ENCODE results near the gene DNAJA1.

The DNAJA1 gene

DNA sequence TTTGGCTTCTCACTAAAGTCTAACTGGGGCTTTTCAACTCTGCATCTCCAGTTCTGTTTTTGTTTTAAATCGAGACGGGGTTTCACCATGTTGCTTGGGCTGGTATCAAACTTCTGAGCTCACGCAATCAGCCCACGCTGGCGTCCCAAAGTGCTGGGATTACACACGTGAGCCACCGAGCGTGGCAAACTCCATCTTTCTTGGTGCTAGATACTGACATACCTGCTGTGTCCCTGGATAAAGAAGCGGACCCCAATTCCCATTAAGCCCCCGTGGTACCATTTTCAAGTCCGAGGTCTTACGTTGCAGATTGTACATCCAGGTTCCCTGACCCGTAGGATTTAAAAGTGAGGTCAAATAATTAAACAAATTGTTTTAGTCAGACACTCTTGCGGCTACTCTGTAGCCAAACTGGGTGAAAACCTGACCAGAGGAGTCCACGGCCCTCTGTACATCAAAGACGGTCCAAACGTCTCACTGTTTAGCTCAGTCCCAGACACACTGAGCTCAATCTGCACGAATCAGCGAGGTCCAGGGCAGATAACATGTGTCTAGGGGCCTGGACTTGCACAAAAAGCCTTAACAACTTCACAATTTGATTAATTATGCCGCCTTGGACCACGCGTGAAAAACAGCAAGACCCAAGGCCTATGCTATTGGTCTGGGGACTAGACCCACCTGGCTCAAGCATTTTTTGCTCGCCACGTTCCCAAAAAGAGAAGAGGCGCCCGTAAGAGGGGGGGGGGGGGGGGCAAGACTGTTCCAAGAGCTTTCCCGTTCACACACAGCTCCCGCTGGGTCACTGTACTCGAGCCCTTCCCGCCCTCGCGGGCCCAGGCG, 727 bp upstream of the DNAJA1 start:
- DNase-seq (ENCODE audit: low read depth, low spot score) = no peak

DNA sequence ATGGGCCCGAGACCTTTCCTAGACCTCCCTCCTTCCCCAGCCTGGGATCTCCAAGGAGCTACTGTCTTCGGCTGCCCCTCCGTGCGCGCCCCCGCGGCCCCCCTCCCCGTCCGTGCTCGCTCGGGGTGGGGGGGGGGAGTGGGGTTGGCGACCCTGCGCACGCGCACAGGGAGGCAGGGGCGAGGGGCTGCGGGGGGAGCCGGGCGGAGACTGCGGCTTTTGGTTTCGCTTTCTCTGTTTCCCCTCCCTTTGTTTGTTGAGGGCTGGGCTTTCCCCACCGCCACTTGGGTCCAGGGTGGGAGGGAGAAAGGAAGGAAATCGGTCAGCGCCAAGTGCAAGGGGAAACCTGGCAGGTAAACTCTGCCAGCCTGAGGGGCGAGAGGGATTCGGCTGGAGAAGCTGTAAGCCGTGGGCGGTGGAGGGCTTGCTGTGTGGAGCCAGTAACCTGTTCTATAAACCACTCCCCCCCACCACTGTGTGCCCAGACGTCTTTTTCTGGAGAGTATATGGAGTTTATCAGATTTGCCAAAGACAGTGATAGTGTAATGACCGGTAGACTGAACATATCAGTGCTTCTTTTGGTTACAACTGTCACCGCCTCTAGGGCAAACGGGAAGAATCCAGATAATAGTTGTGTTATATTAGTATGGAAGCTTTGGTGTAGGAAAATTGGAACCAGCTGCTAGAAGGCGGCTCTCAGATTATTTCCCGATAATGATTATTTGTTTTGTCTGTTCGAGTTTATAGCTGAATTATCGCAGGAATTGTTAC, 684 bp downstream of the DNAJA1 start:
- peak; percentile 74 for DNase-seq (ENCODE audit: low read depth, low spot score)
- peak overlapping the region; percentile 78 for H3K4me3 ChIP-seq (ENCODE audit: low read length)

More for the DNA sequence above, 727 bp upstream of the DNAJA1 start:
- peak overlapping the region; percentile 78 for H3K4me3 ChIP-seq (ENCODE audit: low read length)

DNA sequence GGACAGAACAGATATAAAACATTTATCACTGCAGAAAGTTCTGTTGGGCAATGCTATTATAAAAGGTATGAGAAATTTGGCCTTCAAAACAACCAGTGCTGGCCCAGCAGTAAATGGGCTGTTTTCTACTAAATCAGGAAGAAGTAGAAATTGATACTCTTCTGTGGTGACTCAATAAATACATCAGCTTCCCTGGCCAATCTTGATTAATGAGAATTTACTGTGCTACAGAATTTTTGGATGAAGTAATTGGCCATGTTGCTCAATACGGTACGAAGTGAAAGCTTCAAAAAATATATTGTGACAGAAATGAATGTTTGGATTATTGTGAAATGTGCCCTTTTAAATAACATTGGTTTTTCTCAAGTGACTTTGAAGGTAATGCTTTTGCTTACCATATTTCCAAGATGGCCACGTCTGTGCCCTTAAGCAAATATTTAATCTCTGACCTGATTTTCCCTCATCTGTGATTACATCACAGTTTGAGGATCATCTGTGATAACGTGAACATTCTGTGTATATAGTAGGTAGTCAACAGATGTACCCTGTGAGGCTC, 4.2 kb downstream of the DNAJA1 start:
- DNase-seq (ENCODE audit: low read depth, low spot score) = no peak
- no peak overlapping the region for H3K4me3 ChIP-seq (ENCODE audit: low read length)

DNA sequence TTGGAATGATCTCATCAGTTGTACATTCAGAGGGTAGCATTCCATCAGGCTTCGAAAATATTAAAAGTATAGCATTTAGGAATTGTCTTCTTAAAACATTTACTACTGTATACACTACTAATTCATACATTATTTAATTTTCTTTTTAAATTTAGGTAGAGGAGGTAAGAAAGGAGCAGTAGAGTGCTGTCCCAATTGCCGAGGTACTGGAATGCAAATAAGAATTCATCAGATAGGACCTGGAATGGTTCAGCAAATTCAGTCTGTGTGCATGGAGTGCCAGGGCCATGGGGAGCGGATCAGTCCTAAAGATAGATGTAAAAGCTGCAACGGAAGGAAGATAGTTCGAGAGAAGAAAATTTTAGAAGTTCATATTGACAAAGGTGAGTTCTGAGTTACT, 5.2 kb downstream of the DNAJA1 start:
- DNase-seq (ENCODE audit: low read depth, low spot score) = no peak
- no peak overlapping the region for H3K4me3 ChIP-seq (ENCODE audit: low read length)

DNA sequence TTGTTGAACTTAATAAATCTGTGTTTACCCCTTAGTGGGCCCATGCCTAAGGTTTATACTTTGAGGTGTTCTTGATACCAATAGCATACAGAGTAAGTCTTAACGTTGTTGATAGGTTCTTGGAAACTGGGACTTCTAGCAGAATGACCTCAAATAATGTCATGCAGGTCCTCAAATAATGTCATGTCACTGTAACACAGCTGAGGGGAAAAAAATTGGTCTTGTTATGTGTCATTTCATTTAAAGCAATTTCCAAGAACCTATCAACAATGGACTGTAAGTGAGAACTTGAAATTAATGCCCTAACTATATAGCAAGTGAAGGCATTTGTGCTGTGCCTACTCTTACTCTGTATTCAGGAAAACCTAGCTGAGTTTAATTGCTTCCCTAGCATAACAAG, 7.2 kb downstream of the DNAJA1 start:
- no peak for DNase-seq (ENCODE audit: low read depth, low spot score)
- H3K4me3 ChIP-seq (ENCODE audit: low read length) = no peak overlapping the region

DNA sequence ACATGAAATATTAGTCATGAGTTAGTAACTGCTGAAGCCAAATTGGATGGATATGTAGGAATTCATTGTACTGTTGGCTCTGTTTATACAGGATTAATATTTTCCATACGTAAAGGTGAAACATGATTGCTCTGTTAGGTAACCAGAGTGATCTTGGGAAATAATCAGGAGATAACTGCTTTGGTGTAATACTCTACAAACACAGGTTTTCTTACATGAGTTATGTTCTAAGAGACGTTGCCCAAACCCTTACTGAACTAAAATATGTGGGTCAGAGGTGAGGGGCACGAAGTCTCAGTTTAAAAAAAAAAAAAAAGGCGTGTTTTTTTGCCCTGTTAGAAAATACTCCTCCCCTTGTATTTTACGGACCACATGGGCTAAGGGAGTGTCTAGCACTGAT, 7.8 kb downstream of the DNAJA1 start:
- DNase-seq (ENCODE audit: low read depth, low spot score) = no peak
- H3K4me3 ChIP-seq (ENCODE audit: low read length) = no peak overlapping the region

DNA sequence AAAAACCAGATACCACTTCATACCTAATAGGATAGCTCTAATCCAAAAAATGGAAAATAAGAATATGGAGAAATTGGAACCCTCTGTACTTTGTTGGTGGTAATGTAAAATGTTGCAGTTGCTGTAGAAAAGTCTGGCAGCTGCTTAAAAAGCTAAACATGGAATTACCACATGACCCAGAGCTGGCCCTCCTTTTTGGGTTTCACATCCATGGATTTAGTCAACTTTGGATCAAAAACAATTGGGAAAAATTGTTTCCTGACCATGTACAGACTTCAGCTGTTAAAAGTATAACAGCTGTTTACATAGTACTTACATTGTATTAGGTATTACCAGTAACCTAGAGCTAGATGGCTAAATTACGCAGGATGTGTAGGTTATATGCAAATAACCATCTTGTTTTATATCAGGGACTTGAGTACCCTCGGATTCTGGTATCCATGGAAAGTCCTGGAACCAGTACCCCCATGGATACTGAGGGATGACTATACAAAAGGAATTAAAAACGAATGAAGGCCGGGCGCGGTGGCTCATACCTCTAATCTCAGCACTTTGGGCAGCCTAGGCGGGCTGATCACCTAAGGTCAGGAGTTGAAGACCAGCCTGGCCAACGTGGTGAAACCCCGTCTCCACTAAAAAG, 15.8 kb downstream of the DNAJA1 start:
- no peak overlapping the region for H3K4me3 ChIP-seq (ENCODE audit: low read length)
- DNase-seq (ENCODE audit: low read depth, low spot score) = no peak

DNA sequence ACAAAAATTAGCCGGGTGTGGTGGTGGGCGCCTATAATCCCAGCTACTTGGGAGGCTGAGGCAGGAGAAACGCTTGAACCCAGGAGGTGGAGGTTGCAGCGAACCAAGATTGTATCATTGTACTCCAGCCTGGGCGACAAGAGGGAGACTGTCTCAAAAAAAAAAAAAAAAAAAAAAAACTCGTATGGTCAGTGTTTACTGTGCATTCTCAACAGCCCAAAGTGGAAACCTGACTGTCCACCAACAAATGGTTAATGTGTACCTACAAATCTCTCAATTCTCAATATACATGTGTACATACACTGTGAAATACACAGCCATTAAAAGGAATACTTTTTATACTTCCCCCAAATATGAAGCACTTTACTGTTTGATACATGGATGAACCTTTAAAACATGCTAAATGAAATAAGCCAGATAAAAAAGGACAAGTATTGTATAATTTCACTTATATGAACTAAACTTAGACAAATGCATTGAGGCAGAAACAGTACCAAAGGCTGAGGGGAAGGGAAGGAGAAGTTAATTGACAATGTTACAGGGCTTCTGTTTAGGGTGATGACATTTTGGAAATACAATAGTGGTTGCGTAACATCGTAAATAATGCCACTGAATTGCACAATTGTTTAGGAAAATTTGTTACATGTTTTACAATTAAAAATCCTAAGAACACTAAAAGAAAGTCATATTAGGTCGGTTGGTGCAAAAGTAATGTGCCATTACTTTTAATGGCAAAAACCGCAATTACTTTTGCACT, 16.5 kb downstream of the DNAJA1 start:
- no peak for DNase-seq (ENCODE audit: low read depth, low spot score)
- H3K4me3 ChIP-seq (ENCODE audit: low read length) = no peak overlapping the region

DNA sequence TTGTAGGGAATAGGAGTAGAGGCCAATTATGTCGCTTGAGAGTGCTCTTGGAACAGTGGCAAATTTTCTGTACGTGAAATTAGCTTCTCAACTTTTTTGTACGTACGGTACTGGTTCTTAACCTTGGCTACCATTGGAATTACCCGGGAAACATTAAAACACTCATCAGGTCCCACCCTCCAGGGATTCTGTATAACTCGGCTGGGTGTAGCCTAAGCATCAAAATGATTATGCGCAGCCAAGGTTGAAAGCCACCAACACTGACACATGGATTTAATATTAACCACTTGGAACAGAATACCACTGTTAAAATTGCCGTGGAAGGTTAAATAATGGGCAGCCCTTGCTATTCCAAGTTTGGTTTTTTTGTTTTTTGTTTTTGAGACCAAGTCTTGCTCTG, 17.4 kb downstream of the DNAJA1 start:
- DNase-seq (ENCODE audit: low read depth, low spot score) = no peak
- no peak overlapping the region for H3K4me3 ChIP-seq (ENCODE audit: low read length)

DNA sequence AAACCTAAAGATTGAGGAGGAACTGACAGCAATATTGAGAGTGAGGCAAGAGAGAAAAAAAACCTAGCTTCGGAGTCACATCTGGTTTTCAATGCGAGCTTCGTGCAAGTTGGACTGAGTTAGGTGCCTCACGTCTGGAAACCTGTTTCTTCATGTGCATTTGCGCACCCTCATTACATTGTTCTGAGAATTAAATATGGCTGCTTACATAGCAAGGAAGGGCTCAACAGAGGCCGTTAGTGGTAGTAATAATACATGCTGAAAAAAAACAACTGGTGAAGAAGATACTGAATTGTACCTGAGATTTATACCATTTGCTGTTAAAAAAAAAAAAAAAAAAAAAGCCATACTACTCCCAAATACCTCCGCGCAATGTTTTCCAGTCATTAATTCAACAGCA, 18.6 kb downstream of the DNAJA1 start:
- no peak for DNase-seq (ENCODE audit: low read depth, low spot score)
- H3K4me3 ChIP-seq (ENCODE audit: low read length) = no peak overlapping the region

DNA sequence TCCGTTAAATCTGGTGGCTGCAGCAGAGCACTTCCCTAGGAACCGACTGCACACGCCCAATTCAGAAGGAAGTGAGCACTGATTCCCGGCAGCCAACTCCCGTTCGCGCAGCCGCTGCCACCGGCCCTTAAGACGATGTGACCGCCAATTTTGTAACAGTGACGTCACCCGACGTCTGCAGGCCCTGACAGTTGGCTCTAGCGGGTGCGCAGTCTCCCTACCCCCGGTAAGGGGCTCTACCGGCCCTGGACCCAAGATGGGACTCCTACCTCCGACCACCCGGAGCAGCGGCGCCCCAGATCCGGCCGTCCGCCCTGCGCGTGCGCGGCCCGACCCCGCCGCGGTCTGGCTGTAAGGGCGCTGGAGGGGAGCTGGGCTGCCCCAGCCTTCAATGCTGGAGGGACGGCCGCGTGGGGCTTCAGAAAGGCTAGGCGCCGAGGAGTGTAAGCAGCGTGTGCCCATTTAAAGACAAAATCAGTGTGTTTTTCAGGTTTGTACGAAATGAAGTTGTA, 19.1 kb downstream of the DNAJA1 start:
- no peak overlapping the region for H3K4me3 ChIP-seq (ENCODE audit: low read length)

DNA sequence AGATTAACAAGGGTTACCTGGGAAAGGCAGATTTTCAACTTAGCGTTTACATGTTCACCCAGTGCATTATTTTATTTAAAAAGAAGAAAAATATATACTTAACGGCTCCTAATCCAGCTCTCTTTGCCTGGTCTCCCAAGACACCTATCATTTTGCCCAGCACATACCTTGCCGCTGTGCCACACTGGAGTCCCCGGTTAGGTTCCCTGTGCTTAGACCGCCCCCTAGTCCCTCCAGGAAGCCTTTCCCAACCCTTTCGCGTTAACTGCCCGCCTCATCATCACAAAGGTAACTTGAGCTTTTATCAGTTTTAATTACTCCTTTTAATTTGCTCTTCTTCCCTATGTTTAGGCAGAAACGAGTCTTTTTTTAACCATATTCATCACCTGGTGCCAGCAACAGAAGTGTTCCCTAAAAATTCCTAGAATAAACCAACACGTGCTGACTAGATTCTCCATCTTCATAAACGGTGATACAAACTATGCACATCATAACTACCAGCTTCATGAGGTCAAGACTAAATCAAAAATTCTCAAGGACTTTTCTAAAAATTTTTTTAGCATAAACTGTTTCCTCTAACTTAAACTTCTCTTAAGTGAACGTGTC, 19.7 kb downstream of the DNAJA1 start:
- DNase-seq (ENCODE audit: low read depth, low spot score) = no peak

More for the DNA sequence above, 19.1 kb downstream of the DNAJA1 start:
- no peak for DNase-seq (ENCODE audit: low read depth, low spot score)

DNA sequence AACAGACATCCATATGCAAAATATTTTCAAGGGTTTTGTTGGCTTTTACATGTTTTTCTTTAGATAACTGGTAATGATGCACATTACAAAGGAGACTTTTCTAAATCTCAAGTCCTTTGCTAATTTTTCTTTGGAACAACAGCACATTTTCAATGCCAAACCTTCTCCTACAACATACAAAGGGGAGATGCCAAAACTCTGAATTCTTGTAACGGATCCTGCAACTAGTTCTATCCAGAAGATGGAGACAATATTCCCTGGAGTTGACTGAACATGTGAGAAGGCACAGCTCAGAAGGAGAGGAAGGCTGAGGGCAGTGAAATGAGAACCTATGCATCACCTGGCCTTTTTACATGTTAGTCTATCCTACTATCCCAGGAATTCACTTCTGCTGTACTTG, 21.0 kb downstream of the DNAJA1 start:
- H3K4me3 ChIP-seq (ENCODE audit: low read length) = no peak overlapping the region
- no peak for DNase-seq (ENCODE audit: low read depth, low spot score)

More for the DNA sequence above, 19.7 kb downstream of the DNAJA1 start:
- no peak overlapping the region for H3K4me3 ChIP-seq (ENCODE audit: low read length)

DNA sequence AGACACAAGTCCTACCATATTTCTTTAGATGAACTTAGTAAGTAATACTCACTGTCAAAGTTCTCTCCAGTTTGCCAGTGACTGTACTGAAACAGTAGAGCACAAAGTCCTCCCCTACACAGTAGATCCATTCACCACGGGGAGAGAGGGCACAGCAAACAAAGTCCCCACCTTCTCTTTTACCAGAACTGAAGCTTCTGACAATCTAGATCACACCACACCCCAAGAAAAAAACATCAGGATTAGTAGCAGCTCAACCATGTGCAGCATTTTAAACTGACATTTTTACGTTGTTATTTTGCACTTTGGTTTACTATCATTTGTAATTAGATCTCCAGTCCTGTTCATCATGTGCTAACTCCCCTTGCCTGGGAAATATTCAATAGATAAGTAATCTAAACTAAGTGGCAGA, 23.0 kb downstream of the DNAJA1 start:
- H3K4me3 ChIP-seq (ENCODE audit: low read length) = no peak overlapping the region
- no peak for DNase-seq (ENCODE audit: low read depth, low spot score)

DNA sequence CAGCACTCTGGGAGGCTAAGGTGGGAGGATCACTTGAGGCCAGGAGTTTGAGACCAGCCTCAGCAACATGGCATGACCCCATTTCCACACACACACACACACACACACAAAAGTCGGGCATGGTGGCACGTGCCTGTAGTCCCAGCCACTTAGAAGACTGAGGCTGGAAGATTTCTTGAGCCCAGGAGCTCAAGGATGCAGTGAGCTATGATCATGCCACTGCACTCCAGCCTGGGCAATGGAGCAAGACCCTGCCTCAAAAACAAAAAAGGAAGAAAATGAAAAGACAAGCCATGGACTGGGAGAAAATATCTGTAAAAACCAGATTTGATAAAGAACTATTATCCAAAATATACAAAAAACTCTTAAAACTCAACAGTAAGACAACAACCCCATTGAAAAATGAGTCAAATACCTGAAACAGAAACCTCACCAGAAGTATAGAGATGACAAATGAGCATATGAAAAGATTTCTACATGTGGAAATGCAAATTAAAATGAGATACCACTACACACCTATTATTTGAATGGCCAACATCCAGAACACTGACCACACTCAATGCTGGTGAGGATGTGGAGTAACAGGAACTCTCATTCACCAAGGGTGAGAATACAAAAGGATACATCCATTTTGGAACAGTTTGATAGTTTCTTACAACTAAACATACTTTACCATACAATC, 24.7 kb downstream of the DNAJA1 start:
- no peak for DNase-seq (ENCODE audit: low read depth, low spot score)
- H3K4me3 ChIP-seq (ENCODE audit: low read length) = no peak overlapping the region

DNA sequence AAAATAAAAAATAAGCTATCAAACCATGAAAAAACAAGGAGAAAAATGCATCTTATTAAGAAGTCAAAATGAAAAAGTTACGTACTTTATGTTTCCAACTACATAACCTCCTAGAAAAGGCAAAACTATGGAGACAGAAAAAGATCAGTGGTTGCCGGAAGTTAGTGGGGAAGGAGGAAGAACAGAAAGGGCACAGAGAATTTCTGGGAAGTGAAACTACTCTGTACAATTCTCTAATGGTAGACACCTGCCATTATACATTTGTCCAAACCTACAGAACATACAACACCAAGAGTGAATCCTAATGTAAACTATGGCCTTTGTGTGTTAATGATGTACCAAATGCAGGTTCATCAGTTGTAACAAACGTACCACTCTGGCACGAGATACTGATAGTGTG, 26.1 kb downstream of the DNAJA1 start:
- DNase-seq (ENCODE audit: low read depth, low spot score) = no peak

DNA sequence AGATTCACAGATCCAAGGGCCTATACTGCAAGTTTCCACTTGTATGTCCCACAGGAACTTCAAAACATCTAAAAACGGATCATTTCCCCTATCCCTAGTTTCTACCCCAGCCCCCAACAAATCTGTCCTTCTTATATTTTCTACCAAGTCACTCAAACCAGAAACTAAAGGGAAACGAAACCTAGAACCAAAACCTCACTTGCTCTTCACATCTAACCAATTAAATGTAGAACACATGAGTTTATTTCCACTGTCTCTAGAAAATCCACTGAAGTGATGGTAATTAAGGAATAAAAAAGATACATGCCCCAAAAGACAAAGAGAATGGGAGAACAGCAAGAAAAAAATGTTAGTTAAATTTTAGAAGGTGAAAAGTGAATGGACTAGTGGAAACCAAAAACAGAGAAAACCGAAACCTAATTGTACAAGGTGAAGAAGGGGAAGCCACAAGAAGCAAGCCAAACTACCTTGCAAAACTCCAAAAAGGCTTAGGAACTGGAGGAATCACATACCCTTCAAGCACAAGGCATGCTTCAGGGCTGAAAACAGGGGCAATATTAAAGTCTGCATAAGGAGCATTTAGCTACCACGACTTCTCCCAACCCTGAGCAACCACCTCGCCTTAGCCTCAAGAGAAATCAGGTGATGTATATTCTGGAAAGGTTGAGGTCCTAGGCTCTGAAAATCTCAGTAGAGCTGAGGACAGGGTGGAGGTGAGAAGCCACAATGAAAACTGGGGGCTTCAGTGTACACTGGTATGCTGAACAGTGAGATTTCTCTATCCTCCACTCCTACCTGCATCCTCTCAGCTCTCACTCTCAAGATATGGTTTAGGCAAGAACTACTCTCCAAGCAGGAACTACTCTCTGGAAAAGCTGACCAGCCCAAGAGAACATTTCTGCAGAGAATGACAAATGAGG, 40.3 kb downstream of the DNAJA1 start:
- no peak for DNase-seq (ENCODE audit: low read depth, low spot score)

More for the DNA sequence above, 26.1 kb downstream of the DNAJA1 start:
- no peak overlapping the region for H3K4me3 ChIP-seq (ENCODE audit: low read length)

More for the DNA sequence above, 40.3 kb downstream of the DNAJA1 start:
- no peak overlapping the region for H3K4me3 ChIP-seq (ENCODE audit: low read length)
